ENCODE results near the gene FSCN2. TPM values are rescaled to one million over a fixed set of nuclear protein-coding genes. Genes with fewer than 3 reads are reported as not detected.

Gene FSCN2
- total and polyA plus RNA-seq, 10 of the 15 experiments (the other 5 are each of a cell fraction or from before 2014, with no cell fraction given), result 0.12 to 2.1 (median 0.65) TPM; not detected in 3

- no peak overlapping the region for H3K4me3 ChIP-seq
- no peak overlapping the region for H3K4me2 ChIP-seq (ENCODE audit: control insufficient read depth, insufficient read depth)
- no peaks in the 10 kb centered on the region for H3K79me2 ChIP-seq (ENCODE audit: control insufficient read depth, insufficient read depth, low read length)
- in situ Hi-C loops (cut with MboI), result no loop called here
- H3K36me3 ChIP-seq (ENCODE audit: control insufficient read depth in 2 of 2, insufficient read depth in 2 of 2, low read length in 1 of 2), result peaks cover 14 to 24% of the 10 kb centered on the region in 2 experiments
- H3K4me1 ChIP-seq (ENCODE audit: control insufficient read depth, insufficient read depth, low read length), result no peaks in the 10 kb centered on the region
- DNase-seq (ENCODE audit: low read depth, low spot score), result no peak
- no peaks in the 10 kb centered on the region for H3K9me3 ChIP-seq (replicated peaks; ENCODE audit: control insufficient read depth, insufficient read depth, low read length)
- POLR2A ChIA-PET, result no interaction called here
- no peak overlapping the region for H3K9ac ChIP-seq (ENCODE audit: control insufficient read depth, insufficient read depth, low read length)
- CTCF ChIA-PET, result interaction anchor here (0.8 to 1.6 kb wide), 3 partner anchors 18 to 28 kb away, joined by 3 to 4 read pairs (median 3); no protein-coding TSS in a partner anchor
- H3K27ac ChIP-seq (ENCODE audit: control insufficient read depth, insufficient read depth), result no peak overlapping the region
- BruUV-seq (replicated peaks), result no TSS peak
- H3K27me3 ChIP-seq (replicated peaks in 1 of 2; ENCODE audit: control insufficient read depth in 2 of 2, insufficient read depth in 2 of 2, low read length in 1 of 2), result no peaks in the 10 kb centered on the region
- no peak for FAIRE-seq
- intact Hi-C loops (cut with micrococcal nuclease; ENCODE audit: unreplicated experiment), result no loop called here
- WGBS (ENCODE audit: insufficient coverage, insufficient replicate concordance, low lambda C conversion rate, missing lambda C conversion rate), result 98% methylated on average over 10 of the region's 10 CpGs
- peak; percentile 28; the same call in 1 of the 2 replicates for TF ChIP-seq POLR2A (IDR thresholded peaks at IDR 0.05; ENCODE audit: low read depth, low read length)
- no peak for TF ChIP-seq CREB1 (IDR thresholded peaks at IDR 0.05; ENCODE audit: low read depth)
- RAD21 ChIA-PET (ENCODE audit: unreplicated experiment), result no interaction called here
- SMC1A ChIA-PET (ENCODE audit: uncharacterized antibody, unreplicated experiment), result interaction anchor here (0.8 kb wide), 1 partner anchor 18 kb away, joined by 3 read pairs; no protein-coding TSS in a partner anchor
- H4K20me1 ChIP-seq (ENCODE audit: control insufficient read depth, insufficient read depth), result no peaks in the 10 kb centered on the region
- no peak for ATAC-seq
- H2AFZ ChIP-seq (ENCODE audit: control insufficient read depth, low read depth, low read length), result no peak overlapping the region
These were observed 51.7 kb downstream of the FSCN2 start for GRCh38 chr17:81579821-81580321.

GRCh38 chr17:81580481-81580880 lies 52.3 kb downstream of the FSCN2 start:
- BruUV-seq (replicated peaks), result no TSS peak
- TF ChIP-seq ETV6 (conservative IDR thresholded peaks at IDR 0.05 in 1 of 2, IDR thresholded peaks at IDR 0.05 in 1 of 2; ENCODE audit: borderline replicate concordance in 1 of 2, low read depth in 1 of 2), result no peak
- no peak for TF ChIP-seq ASH2L (IDR thresholded peaks at IDR 0.05; ENCODE audit: borderline replicate concordance, low read depth)
- TF ChIP-seq POLR2A (IDR thresholded peaks at IDR 0.05; ENCODE audit: low read depth, low read length), result no peak; the same call in 1 of the 2 replicates
- FAIRE-seq (no peak), DNase-seq (ENCODE audit: low read depth, low spot score) (no peak), ATAC-seq (no peak)
- ChIA-PET POLR2A (no interaction called here), SMC1A (ENCODE audit: uncharacterized antibody, unreplicated experiment) (no interaction called here), RAD21 (ENCODE audit: unreplicated experiment) (interaction anchor here (0.5 kb wide), 1 partner anchor 52 kb away, joined by 4 read pairs; no protein-coding TSS in a partner anchor), CTCF (interaction anchor here (0.8 to 1.6 kb wide), 3 partner anchors 17 to 27 kb away, joined by 3 to 4 read pairs (median 3); no protein-coding TSS in a partner anchor)
- Histone ChIP-seq H3K36me3 (ENCODE audit: control insufficient read depth in 2 of 2, insufficient read depth in 2 of 2, low read length in 1 of 2) (peaks cover 13 to 23% of the 10 kb centered on the region in 2 experiments), H2AFZ (ENCODE audit: control insufficient read depth, low read depth, low read length) (no peak overlapping the region), H3K27ac (ENCODE audit: control insufficient read depth, insufficient read depth) (no peak overlapping the region), H4K20me1 (ENCODE audit: control insufficient read depth, insufficient read depth) (no peaks in the 10 kb centered on the region), H3K9ac (ENCODE audit: control insufficient read depth, insufficient read depth, low read length) (no peak overlapping the region), H3K9me3 (replicated peaks; ENCODE audit: control insufficient read depth, insufficient read depth, low read length) (no peaks in the 10 kb centered on the region), H3K4me2 (ENCODE audit: control insufficient read depth, insufficient read depth) (no peak overlapping the region), H3K27me3 (replicated peaks in 1 of 2; ENCODE audit: control insufficient read depth in 2 of 2, insufficient read depth in 2 of 2, low read length in 1 of 2) (no peaks in the 10 kb centered on the region), H3K4me1 (ENCODE audit: control insufficient read depth, insufficient read depth, low read length) (no peaks in the 10 kb centered on the region), H3K79me2 (ENCODE audit: control insufficient read depth, insufficient read depth, low read length) (no peaks in the 10 kb centered on the region), H3K4me3 (no peak overlapping the region)
- in situ Hi-C loops (cut with MboI) (no loop called here), intact Hi-C loops (cut with micrococcal nuclease; ENCODE audit: unreplicated experiment) (no loop called here)
- 96% methylated on average over 6 of the region's 6 CpGs for WGBS (ENCODE audit: insufficient coverage, insufficient replicate concordance, low lambda C conversion rate, missing lambda C conversion rate)

All from GM12878 (cell line).